Measurements from ENCODE around the gene LRRC14B.
A peak's percentile ranks its signal among the peaks of the same experiment; 100 is the strongest.

Gene LRRC14B

GRCh38 chr5:176296-176823 lies 14.9 kb upstream of the LRRC14B start:
- DNase-seq = no peak

GRCh38 chr5:178110-178509 lies 13.2 kb upstream of the LRRC14B start:
- DNase-seq = peak; percentile 75

GRCh38 chr5:179401-179800 lies 11.9 kb upstream of the LRRC14B start:
- DNase-seq = no peak

- DNase-seq = no peak
Measured at GRCh38 chr5:180286-180918, 10.9 kb upstream of the LRRC14B start.

- no peak for DNase-seq
Measured at GRCh38 chr5:181160-181559, 10.1 kb upstream of the LRRC14B start.

GRCh38 chr5:181566-181965 lies 9.7 kb upstream of the LRRC14B start:
- DNase-seq = no peak

GRCh38 chr5:182126-182525 lies 9.2 kb upstream of the LRRC14B start:
- DNase-seq = no peak

GRCh38 chr5:184471-184870 lies 6.8 kb upstream of the LRRC14B start:
- DNase-seq = no peak

- no peak for DNase-seq
Measured at GRCh38 chr5:185095-186070, 5.9 kb upstream of the LRRC14B start.

GRCh38 chr5:186091-187041 lies 4.9 kb upstream of the LRRC14B start:
- DNase-seq = no peak

- DNase-seq = no peak
Measured at GRCh38 chr5:187042-187431, 4.3 kb upstream of the LRRC14B start.

- DNase-seq = peak; percentile 31
Measured at GRCh38 chr5:187617-188451, 3.5 kb upstream of the LRRC14B start.

- peak; percentile 88 for DNase-seq
Measured at GRCh38 chr5:188488-189481, 2.5 kb upstream of the LRRC14B start.

- no peak for DNase-seq
Measured at GRCh38 chr5:189486-189885, 1.8 kb upstream of the LRRC14B start.

- DNase-seq = no peak
Measured at GRCh38 chr5:189976-190365, 1.3 kb upstream of the LRRC14B start.

- no peak for DNase-seq
Measured at GRCh38 chr5:190366-191035, 794 bp upstream of the LRRC14B start.

GRCh38 chr5:191949-192690 lies 825 bp downstream of the LRRC14B start:
- DNase-seq = no peak

- DNase-seq = no peak
Measured at GRCh38 chr5:192691-192969, 1.3 kb downstream of the LRRC14B start.
